NCI-H82 treated with DMSO at 0.1 percent for 48 hours (cell line): ENCODE data around the gene LLGL2.
"Not testable (repeated sequence)": the region's sequence is repeated elsewhere in the genome, so short reads cannot be mapped to it uniquely, and the experiment has no call there.

Experiments used
- DNase-seq: peaks from one replicate; lab custom pipeline; 2025; ENCODE audit not compliant: unreplicated experiment; lab: John Stamatoyannopoulos, UW

LLGL2 gene

DNA sequence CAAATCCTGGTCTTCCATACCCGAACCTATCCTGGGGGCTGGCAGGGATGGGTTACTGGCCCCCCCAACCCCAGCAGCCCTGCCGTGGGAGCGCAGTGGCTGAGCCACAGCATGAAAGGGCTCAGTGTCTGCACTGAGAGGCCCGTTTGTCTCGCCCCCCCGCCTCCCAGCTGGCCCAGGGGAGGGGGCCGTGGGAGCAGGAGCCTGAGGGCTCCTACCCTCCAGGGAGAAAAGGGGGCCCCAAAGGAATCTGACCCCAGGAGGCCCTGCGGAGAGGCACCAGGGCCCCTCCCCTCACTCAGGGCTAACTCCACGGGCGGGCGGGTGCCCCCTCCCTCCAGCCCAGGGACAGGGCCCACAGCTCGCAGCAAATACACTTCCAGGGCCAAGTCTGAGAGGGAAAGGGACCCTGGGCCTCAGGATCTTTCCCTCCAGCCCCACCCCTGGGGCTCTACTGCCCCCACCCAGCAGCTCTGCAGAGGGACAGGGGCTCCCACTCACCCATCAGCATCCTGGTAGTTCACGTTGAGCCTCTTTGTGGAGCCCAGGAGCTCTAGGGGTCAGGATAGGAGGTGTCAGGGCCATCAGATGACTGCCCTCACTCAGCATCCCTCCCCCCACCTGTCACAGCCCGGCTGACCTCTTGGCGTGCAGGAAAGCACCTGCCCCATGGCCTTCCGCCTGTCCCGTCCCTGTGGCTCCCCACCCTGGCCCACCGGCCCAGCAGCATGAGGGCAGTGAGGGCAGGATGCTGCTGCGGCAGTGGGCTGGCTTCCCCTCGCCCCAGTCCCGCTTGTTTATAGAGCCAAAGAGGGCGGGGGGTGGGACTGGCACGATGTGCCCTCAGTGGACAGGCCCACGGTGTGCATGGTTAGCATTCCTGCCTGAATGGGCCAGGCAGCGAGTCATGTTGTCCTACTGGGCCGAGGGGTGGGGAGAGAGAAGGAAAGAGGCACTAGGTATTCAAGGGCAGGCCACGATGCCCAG lies 17.5 kb upstream of the LLGL2 start:
- DNase-seq, result no peak

DNA sequence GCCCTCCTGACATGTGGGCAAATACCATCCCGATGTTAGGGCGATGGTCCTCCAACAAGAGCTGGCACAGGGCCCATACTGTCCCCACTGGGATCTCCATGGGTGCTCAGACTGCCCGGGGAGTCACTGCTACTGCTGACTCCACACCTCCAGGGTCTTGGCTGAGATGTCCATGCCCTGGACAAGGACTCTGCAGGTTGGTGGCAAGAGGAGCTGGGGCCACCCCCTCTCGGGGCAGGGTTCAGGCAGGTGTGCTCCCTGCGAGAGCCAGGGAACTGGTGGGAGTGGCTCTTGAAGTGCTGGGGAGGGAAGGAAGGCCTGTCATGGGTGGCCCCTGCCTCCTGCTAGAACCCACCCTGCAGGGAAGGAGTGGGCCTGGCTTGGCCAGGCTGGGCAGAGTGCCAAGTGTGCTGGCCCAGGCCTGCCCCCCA lies 16.6 kb upstream of the LLGL2 start:
- no peak for DNase-seq

DNA sequence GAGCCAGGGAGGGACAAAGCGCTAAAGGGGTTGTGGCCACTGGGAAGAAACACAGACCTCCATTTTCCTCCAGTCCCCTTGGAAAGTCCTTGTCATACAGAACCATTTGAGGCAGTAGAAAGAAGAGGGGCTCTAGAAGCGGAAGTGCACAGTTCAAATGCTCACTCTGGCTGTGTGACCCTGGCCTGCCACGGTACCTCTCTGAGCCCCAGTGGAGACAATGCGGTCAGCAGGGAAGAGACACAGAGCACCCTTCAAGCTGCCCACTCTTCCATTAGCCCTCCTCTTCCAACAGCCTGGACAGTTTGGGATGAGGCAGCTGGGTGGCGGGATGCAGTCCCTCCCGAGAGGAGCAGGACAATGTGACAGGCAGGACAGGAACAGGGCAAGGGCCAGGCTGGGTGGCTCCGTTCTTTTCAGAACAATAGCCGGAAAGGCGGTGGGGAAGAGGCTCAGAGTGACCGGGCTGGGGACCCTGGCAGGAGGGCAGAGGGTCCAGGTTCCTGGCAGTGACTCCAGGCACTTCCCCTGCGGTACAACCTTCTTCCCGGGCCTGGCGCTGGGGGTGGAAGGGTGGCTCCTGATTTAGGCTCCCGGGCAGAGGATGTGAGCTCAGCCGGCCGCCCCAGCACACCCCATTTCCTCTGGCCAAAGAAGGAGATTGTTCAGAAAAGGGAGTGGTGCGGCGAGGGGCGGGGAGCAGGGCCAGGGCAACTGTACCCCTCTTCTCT lies 15.8 kb upstream of the LLGL2 start:
- no peak for DNase-seq

DNA sequence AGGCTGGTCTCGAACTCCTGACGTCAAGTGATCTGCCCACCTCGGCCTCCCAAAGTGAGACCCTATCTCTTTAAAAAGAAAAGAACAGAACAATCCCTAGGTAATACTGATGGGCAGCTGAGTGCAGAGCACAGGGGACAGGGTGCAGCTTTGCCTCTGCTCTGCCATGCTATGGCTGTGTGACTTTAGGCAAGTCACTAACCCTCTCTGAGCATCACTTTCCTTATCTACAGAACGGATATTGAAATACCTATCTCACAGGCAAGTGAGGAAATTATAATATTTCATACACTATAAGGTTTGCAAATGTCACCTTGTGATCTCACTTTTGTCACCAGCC lies 14.3 kb upstream of the LLGL2 start:
- DNase-seq, result no peak

DNA sequence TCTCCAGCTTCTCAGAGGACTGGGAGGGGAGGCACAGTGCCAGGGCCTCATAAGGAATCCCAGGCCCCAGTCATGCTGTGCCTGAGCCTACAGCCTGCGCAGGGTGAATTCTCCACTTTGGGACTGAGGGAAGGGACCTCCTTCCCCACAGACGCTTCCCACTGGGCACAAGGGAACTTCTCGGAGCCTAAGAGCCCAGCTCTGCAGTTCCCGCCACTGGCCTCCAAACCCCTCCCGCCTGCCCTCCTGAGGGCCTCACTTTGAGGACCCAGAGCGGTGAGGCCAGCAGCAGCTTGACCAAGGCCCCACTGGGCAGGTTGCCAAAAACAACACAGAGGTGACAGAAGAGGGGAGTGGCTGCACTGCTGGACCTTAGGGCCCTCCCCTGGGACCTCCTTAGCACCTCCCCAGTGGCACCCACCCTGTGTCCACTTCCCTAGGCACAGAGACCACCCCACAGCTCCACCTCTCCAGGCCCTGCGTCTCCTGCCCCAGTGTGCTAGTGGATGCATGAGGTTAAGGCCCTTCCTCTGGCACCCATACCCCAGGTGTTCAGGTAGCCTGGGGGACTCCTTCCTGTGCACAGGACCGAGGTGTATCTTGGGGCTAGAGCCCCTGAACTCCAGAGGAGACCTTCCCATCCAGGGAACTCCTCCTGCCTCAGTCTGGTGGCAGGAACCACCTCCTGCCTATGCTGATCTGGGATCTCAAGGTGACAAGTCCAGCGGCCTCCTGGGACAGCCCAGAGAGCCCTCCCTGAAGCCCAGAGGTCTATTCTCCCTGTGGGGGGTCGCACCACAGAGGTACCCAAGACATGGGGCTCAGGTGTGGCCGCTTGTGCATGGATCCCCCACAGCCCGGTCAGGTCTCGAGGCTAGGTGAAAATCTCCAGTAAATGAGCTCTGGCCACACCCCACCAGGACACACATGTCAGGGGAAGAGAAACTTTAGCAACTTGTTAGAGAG lies 13.6 kb upstream of the LLGL2 start:
- DNase-seq, result no peak

DNA sequence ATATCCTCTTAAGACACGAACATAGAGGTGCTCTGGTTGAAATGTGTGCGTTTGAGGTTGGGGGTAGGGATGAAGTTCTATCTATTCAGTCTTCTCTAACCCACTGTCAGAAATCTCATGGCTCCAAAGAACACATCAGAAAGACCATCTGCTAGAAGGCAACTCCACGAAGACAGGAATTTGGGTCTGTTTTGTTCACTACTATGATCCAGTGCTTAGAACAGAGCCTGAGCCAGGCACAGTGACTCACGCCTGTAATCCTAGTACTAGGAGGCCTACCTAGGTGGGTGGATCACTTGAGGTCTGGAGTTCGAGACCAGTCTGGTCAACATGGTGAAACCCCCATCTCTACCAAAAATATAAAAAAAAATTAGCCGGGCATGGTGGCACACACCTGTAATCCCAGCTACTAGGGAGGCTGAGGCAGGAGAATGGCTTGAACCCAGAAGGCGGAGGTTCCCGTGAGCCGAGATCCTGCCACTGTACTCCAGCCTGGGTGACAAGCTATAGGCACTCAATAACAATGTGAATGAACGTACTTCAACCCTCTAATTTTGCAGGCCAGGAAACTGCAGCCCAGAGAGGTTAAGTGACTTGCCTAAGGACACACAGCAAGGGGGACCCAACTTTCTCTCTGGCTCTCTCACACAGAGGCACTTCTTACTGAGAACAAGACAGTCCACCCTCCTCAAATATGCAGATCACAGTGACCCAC lies 12.4 kb upstream of the LLGL2 start:
- no peak for DNase-seq

DNA sequence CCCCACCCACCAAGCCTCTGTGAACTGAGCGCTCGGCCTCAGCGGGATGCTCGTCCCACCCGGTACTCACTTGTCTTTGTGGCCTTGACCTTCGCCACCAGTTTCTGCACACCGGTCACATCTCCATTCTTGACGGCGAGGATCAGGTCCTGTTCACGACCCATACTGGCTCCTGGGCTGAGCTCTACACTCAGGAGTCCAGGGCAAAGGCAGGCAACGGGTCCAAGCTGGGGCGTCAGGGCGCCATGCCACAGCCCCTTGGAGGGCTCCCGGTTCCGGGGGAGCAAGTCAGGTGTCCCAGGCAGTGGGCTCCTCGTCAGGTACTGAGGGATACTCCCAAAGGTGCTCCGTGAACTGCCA lies 11.9 kb upstream of the LLGL2 start:
- no peak for DNase-seq

DNA sequence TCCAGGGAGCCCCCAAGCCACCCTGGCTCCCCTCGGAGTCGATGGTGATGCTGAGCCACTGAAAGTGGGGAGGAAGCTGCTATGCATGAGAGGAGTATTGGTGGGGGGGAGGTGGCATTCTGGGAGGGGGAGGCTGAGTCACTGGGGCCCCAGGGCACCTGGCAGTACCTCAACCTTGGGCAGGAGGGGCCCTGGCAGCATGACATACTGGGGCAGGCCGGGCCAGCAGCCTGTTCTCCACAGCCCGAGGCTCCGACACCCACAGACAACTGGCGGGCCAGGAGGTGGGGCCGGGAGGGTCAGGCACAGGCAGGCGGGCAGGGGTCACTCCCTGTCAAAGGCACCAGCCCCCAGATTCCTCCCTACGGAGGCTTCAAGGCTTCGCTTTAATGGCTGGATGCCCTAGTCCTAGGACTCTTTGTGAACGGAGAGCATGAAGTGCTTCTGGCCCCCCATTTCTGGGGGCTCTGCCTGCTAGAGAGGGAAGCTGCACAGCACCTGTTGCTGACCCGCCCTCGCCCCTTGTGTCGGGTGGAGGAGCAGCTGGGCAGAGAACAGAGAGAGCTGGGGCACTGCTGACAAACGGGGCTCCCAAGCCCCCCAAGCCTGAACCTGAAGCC lies 11.1 kb upstream of the LLGL2 start:
- DNase-seq, result no peak

DNA sequence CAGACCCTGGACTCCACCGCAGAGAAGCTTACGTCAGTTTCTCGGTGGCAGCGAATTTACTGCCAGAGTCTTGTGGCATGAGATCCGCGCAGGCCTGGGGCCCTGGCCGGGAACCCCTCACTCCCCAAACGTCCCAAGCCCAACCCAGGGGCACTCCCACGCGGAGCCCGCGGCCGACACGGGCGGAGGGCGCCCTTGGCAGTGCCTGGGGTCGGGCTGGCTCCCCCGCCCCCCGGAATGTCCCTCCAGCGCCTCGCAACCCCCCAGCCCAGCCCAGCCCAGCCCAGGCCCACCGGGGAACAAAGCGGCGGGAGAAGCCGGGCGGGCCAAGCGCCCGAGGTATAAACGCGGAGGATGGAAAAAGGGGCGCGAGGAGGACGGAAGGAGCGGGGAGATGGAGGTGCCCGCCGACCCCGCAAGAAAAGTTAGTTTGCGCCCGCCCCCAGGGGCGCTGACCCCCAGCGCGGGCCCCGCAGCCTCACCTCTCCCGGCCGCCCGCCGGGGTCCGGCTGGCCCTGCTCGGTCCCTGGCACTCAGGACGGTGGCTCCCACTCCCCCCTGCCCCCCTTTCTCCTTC lies 10.5 kb upstream of the LLGL2 start:
- DNase-seq, result no peak

DNA sequence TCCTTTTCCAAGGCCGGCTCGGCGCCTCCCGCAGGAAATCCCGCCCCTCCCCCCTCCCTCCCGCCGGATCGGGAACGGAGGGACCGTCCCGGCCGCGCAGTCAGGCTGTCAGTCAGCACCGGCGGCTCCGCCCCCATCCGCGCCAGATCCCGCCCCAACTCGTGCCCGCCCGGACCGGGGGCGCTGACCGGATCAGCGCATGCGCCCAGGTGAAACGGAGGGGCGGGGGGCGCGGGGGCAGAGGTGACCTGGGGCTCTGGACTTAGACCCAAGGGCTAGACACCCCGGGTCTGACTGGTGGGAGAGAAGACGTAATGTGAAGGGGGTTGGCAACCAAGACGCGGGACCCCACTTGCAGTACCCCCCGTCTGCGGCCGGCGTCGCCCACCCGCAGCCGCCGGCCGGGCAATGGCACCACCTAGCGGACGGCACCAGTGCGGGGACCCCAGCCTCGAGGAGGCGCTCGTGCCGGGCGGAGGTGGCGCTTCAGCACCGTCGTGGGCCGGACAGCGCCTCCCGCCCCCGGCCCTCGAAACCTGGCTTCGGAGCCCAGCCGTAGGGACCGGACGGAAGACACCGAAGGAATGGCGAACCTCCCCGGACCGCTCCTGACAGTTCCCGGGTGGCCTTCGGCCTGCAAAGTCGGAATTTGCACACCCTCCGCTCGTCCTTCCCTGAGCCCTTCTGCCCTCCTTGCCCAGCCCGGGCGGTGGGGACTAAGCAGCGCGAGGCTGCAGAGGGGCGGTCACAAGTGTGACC lies 9.8 kb upstream of the LLGL2 start, which contains the start of gene CASKIN2:
Gene CASKIN2 (minus strand): TSS at position 42 of the 759 bp plus-strand sequence. CDS start 1,733 bp downstream, outside the sequence.
- peak; percentile 78 for DNase-seq

DNA sequence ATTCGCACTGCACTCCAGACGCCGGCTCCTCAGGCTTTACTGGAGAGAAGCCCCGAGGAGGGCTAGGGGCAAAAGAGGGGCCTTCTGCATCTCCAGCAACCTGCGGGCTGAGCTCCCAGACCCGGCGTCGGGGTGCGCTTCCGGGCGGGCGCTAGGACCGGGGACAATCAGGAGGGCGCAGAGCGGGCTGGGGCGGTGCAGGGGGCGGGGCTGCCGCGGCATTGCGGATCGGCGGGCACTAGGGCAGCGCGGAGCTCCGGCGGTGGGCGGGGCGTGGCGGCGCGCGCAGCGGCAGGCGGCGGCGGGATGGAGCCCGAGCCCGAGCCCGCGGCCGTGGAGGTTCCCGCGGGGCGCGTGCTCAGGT lies 9.3 kb upstream of the LLGL2 start, which contains the start of gene TSEN54:
Gene TSEN54 (plus strand): TSS at position 274 of the 364 bp plus-strand sequence. CDS start 33 bp downstream, at position 307.
- peak; percentile 80 for DNase-seq

DNA sequence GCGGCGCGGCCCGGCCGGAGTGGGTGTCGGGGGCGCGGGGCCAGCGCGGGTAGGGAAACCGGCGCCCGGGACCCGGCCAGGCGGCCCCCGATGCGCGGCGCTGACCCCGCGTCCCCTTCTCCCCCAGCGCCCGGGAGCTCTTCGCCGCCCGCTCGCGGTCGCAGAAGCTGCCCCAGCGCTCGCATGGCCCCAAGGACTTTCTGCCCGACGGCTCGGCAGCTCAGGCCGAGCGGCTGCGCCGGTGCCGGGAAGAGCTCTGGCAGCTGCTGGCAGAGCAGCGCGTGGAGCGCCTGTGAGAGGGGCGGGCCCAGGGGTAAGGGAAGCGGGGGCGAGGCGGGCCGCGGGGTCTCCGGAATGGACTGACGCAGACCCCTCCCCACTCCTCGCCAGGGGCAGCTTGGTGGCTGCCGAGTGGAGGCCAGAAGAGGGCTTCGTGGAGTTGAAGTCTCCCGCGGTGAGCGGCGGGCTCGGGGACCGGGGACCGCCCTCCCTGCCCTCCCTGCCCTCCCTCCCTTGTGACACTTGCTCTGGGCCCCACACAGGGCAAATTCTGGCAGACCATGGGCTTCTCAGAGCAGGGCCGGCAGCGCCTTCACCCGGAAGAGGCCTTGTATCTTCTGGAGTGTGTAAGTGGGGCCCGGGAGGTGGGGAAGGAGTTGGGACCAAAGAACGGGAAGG lies 8.7 kb upstream of the LLGL2 start:
- DNase-seq, result peak; percentile 7

DNA sequence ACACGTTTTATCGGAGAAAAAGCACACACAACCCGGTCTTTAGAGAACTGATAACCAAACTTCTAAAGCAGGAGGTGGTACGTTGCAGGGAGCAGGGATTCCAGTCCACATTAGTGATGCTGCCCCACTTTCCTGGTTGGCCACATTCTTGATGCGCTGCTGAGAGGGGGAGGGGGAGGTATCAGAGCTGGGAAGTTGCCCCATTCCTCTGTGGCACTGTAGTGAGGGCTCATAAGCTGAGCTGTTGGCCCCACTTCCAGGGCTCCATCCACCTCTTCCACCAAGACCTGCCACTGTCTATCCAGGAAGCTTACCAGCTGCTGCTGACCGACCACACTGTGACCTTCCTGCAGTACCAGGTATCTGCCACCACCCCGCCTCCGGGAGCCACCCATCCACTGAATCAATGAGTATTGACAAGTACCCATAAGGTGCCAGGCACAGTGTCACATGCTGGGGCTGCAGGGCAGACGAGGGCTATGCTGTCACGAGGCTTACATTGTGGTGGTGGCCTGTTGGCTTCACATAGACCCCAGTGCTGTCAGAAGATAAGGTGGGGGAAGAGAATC lies 8.1 kb upstream of the LLGL2 start:
- no peak for DNase-seq

DNA sequence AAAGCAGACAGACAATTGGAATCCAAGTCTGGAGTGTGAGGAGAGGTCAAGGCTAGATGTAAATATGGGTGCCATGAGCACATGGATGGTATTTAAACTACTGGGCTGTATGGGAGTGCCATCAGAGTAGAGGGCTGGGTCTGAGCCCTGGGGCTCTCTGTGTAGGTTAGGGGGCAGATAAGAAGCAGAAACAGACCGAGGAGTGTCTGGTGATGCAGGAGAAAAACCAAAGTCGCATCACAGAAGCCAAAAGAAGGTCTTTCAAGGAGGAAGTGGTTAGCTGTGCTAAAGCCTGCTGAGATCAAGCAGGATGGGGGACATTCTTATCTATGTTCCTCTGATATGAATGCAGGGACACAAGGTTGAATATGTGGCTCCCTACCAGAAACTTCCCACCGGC lies 7.3 kb upstream of the LLGL2 start:
- no peak for DNase-seq

DNA sequence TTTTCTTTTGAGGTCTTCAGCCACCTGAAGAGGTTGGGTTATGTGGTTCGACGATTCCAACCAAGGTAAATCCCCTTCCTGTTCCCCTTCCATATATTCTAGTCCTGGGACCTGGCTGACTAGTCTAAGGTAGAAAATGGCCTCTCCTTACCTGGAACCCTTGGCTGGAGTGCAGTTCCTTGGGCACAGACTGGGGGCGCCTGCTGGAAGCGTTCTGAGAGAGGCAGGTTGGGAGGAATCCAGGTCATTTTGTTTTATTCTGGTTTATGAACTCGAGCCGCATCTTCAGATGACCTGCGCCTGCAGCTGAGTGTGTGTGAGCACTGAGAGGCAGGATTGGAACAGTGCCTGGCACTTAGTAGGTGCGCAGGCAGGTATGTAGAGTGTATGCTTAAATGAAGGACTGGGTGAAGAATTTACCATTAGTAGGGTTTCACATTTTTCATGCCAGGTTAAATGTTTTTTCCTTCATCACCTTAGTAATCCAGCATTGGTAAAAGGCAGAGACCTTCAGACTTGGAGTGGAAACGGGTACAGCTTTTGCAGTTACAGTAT lies 6.4 kb upstream of the LLGL2 start:
- no peak for DNase-seq

DNA sequence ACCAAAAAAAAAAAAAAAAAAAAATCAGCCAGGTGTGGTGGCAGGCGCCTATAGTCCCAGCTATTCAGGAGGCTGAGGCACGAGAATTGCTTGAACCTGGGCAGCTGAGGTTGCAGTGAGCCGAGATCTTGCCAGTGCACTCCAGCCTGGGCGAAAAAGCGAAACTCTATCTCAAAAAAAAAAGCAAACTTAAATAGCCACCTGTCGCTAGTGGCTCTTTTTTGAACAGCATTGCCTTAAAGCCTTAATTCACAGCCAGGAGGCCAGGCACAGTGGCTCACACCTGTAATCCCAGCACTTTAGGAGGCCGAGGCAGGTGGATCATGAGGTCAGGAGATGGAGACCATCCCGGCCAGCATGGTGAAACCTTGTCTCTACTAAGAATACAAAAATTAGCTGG lies 5.1 kb upstream of the LLGL2 start:
- not testable (repeated sequence) for DNase-seq

DNA sequence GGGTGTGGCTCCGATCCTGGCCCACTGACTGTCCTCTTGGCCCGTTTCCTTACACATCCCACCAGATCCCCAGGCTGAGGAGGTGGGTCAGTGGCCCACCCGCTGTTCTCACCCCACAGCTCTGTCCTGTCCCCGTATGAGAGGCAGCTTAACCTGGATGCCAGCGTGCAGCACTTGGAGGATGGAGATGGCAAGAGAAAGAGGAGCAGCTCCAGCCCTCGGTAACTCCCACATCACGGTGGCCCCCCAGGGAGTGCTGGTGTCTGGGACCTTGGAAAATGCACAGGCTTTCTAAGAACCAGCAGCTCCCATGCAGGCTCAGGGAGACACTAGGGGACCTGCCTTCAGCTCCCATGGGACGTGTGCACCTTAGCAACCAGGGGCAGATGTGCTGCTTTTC lies 4.2 kb upstream of the LLGL2 start:
- DNase-seq, result no peak
